HepG2 (cell line): ENCODE measurements around the gene WNT4. TPM values are rescaled to one million over a fixed set of nuclear protein-coding genes. Genes with fewer than 3 reads are reported as not detected.

Experiments
- ATAC-seq: fragments of 200-7000 bp; cut with Tn5 transposase; 3 replicates; pipeline ENCODE4 v1.9.1; 2020; ENCODE audit warnings: mild to moderate bottlenecking, moderate library complexity
- BruUV-seq: library from RNA; stranded (reverse); fragments of 400-500 nt; replicated peaks from 2 replicates; lab custom pipeline; 2021; lab: Mats Ljungman, UMichigan
- CTCF ChIA-PET: fragments of 300-600 bp; formaldehyde crosslinking; extraction: SDS; loops from one replicate; lab custom pipeline; 2021; ENCODE audit warnings: low total read pairs, inconsistent platforms, low intra/inter-chr PET ratio; lab: Yijun Ruan, JAX
- POLR2A ChIA-PET: fragments of 350-600 bp; sonication (Branson Sonifier 250); formaldehyde crosslinking; loops from one replicate; lab custom pipeline; 2020; ENCODE audit warnings: antibody characterized with exemption, inconsistent platforms; lab: Yijun Ruan, JAX
- DNase-seq: peaks from one replicate; pipeline ENCODE4 v3.0.0-alpha.2; 2015; ENCODE audit warnings: low spot score
- FAIRE-seq: peaks from 3 replicates; lab custom pipeline; 2011; peaks lifted over from hg19 to GRCh38; lab: Jason Lieb, UNC
- H2AFZ ChIP-seq: one replicate; pipeline ENCODE4 v1.6.1; 2011; ENCODE audit warnings: low read length, inconsistent platforms
- H3K27ac ChIP-seq: fragments of 300-600 bp; 3 replicates; pipeline ENCODE4 v1.8.0; 2011; ENCODE audit warnings: mixed run types, mild to moderate bottlenecking, mixed read lengths, low read length, inconsistent platforms; ENCODE audit not compliant: insufficient read depth; ENCODE audit errors: extremely low read length
- H3K27me3 ChIP-seq, 2 experiments: fragments of 200-600 bp in 1 of 2; 2 replicates in 1 of 2; 3 replicates in 1 of 2; pipeline versions ENCODE4 v1.6.0 to v1.8.0; 2011; ENCODE audit warnings: low read length in 2 of 2, mild to moderate bottlenecking in 2 of 2, moderate library complexity in 2 of 2, inconsistent platforms in 1 of 2; ENCODE audit not compliant: insufficient read depth in 2 of 2, control insufficient read depth in 1 of 2
- H3K36me3 ChIP-seq, 2 experiments: fragments of 200-600 bp in 1 of 2; replicated peaks in 1 of 2; 2 replicates in 1 of 2; 3 replicates in 1 of 2; pipeline versions ENCODE4 v1.5.1 to v1.8.0; 2011; ENCODE audit warnings: low read length in 2 of 2, inconsistent platforms in 1 of 2; ENCODE audit not compliant: insufficient read depth in 2 of 2, control insufficient read depth in 1 of 2
- H3K4me1 ChIP-seq: 2 replicates; pipeline ENCODE4 v1.5.1; 2012; ENCODE audit warnings: low read length, inconsistent platforms; ENCODE audit not compliant: insufficient read depth
- H3K4me2 ChIP-seq: 2 replicates; pipeline ENCODE4 v1.6.0; 2011; ENCODE audit warnings: low read depth, low read length, inconsistent platforms
- H3K4me3 ChIP-seq, 3 experiments: fragments of 200-600 bp in 1 of 3; sonication (generic), shearing (Covaris generic) in 1 of 3; replicated peaks in 1 of 3; 2 replicates each; pipeline ENCODE4 v1.5.1; 2011 to 2016; ENCODE audit warnings: low read length in 3 of 3, inconsistent platforms in 2 of 3, low read depth in 2 of 3, mild to moderate bottlenecking in 2 of 3, control low read depth in 1 of 3, mixed read lengths in 1 of 3; ENCODE audit not compliant: insufficient read depth in 1 of 3
- H3K79me2 ChIP-seq: one replicate; pipeline ENCODE4 v1.6.1; 2011; ENCODE audit warnings: low read length, inconsistent platforms; ENCODE audit not compliant: insufficient read depth
- H3K9ac ChIP-seq: 2 replicates; pipeline ENCODE4 v1.6.0; 2011; ENCODE audit warnings: mild to moderate bottlenecking, low read depth, low read length, inconsistent platforms; ENCODE audit not compliant: insufficient read depth
- H3K9me3 ChIP-seq: 2 replicates; pipeline ENCODE4 v1.5.1; 2012; ENCODE audit warnings: mild to moderate bottlenecking, low read length
- H4K20me1 ChIP-seq: 2 replicates; pipeline ENCODE4 v1.6.0; 2011; ENCODE audit warnings: inconsistent platforms, mild to moderate bottlenecking, low read length, moderate library complexity; ENCODE audit not compliant: insufficient read depth
- DR1 ChIP-seq: sonication (generic); formaldehyde crosslinking; IDR thresholded peaks from 2 replicates; pipeline ENCODE4 v1.8.0; 2021; ENCODE audit warnings: mild to moderate bottlenecking, missing genetic modification reagents, inconsistent platforms
- GLI4 ChIP-seq: sonication (generic); formaldehyde crosslinking; IDR thresholded peaks from 2 replicates; pipeline ENCODE4 v1.5.1; 2020; ENCODE audit warnings: missing genetic modification reagents, mild to moderate bottlenecking, moderate library complexity, borderline replicate concordance
- ONECUT2 ChIP-seq: sonication (generic); formaldehyde crosslinking; IDR thresholded peaks from 2 replicates; pipeline ENCODE4 v1.4.0; 2020; ENCODE audit warnings: missing genetic modification reagents
- ZNF589 ChIP-seq: sonication (generic); formaldehyde crosslinking; conservative IDR thresholded peaks from 2 replicates; pipeline ENCODE4 v1.8.0; 2022; ENCODE audit warnings: mild to moderate bottlenecking, moderate library complexity, missing genetic modification reagents
- ZNF629 ChIP-seq: sonication (generic); formaldehyde crosslinking; conservative IDR thresholded peaks from 2 replicates; pipeline ENCODE4 v1.5.0; 2020; ENCODE audit warnings: missing genetic modification reagents
- WGBS: methylation state at CpG from one replicate; pipeline ENCODE4 v1.1.6; 2017; ENCODE audit warnings: low lambda C conversion rate; 5-methylcytosine and 5-hydroxymethylcytosine counted together
- in situ Hi-C: cut with HindIII; loops from 2 replicates; pipeline ENCODE4 v1.10.0; 2017; ENCODE audit warnings: low pct_unique_long_range_greater_than_20kb; ENCODE audit not compliant: extremely low pct_ligation_motif_present
- intact Hi-C: fragments of 100-400 bp; cut with micrococcal nuclease; formaldehyde crosslinking; loops from one replicate; pipeline ENCODE4 v1.10.0; 2022; ENCODE audit not compliant: unreplicated experiment
- polyA plus RNA-seq, 8 experiments: library from polyadenylated mRNA; depleted of rRNA in 3 of 8; stranded (reverse) in 7 of 8; unstranded in 1 of 8; fragments of >200 nt; fragmentation: Illumina TruSeq in 4 of 8; extraction: Trizol in 4 of 8; gene quantifications; 2 replicates each; pipeline versions ENCODE4 v1.2.1 to v1.2.3, GENCODE V29; 2011 to 2016; ENCODE audit warnings: low read depth in 4 of 8, missing spikeins in 1 of 8, mixed read lengths in 1 of 8; ENCODE audit not compliant: insufficient read depth in 1 of 8
- total RNA-seq, 5 experiments: library from RNA; depleted of rRNA; stranded (reverse); fragments of >200 nt; fragmentation: Illumina TruSeq; extraction: Trizol; gene quantifications; 2 replicates each; pipeline ENCODE4 v1.2.3, GENCODE V29; 2016; ENCODE audit warnings: low read depth in 1 of 5
- TF ChIP-seq, protein P1 (sequence below): sonication (generic); formaldehyde crosslinking; IDR thresholded peaks from 2 replicates; pipeline ENCODE4 v1.4.0; 2020; ENCODE audit warnings: missing genetic modification reagents

WNT4 gene
- total and polyA plus RNA-seq, 2 of the 13 experiments (the other 11 are each of a cell fraction or from before 2014, with no cell fraction given): not detected

DNA sequence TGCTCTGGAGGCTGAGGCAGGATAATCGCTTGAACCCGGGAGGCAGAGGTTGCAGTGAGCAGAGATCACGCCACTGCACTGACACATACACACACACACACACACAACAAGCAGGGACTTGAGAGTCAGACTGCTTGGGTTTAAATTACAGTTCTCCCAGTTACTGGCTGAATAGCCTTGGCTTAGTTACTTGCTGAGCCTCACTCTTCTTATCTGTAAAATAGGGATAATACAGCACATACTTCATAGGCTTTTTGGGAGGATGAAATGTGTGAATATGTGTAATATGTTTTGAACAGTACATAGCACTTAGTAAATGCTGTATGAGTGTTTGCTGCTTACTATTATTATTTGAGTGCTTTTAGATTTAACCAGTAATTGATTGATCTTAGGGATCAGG lies 66.6 kb downstream of the WNT4 start:
- WGBS: 100% methylated on average over 3 of the region's 3 CpGs
- Histone ChIP-seq H3K4me2 (no peak overlapping the region), H3K9me3 (no peaks in the 10 kb centered on the region), H3K4me3 (no peak overlapping the region), H3K4me1 (peaks cover 30% of the 10 kb centered on the region), H4K20me1 (peaks cover 62% of the 10 kb centered on the region), H3K36me3 (peaks cover 6 to 27% of the 10 kb centered on the region in 2 experiments; a peak in 4 of 5 replicates), H3K79me2 (peaks cover 76% of the 10 kb centered on the region), H3K9ac (no peak overlapping the region), H3K27me3 (no peaks in the 10 kb centered on the region; a peak in 1 of 5 replicates), H3K27ac (no peak overlapping the region), H2AFZ (no peak overlapping the region)
- no TSS peak for BruUV-seq
- peak; percentile 74 for TF ChIP-seq ZNF629 (CRISPR knock-in tag)
- no peak for TF ChIP-seq ONECUT2
- ChIA-PET CTCF (no interaction called here), POLR2A (no interaction called here)
- intact Hi-C loops (no loop called here), in situ Hi-C loops (no loop called here)
- ATAC-seq: no peak
- FAIRE-seq: no peak
- no peak for DNase-seq

DNA sequence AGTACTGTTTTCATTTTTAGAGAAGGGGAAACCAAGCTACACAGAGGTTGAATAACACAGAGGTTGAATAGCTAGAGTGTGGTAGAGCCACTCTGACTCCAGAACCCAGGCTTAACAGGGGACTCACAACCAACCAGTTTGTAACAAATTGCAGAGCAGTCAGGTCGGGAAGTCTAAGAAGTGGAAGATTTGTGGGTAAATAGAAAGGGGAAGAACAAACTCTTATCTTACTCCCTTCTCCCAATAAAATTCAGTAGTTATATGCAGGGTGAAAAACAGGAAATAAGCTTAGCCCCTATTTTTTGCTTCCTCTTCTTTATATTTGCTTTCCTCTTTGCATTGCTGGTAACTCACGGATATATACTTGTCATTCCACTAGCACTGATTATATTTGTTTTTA lies 67.2 kb downstream of the WNT4 start:
- in situ Hi-C loops (no loop called here), intact Hi-C loops (no loop called here)
- no peak for DNase-seq
- Histone ChIP-seq H3K27ac (no peak overlapping the region), H3K4me3 (no peak overlapping the region), H3K9me3 (no peaks in the 10 kb centered on the region), H4K20me1 (peaks cover 67% of the 10 kb centered on the region), H3K36me3 (peaks cover 4 to 22% of the 10 kb centered on the region in 2 experiments; a peak in 4 of 5 replicates), H3K79me2 (peaks cover 78% of the 10 kb centered on the region), H3K4me1 (peaks cover 33% of the 10 kb centered on the region), H3K9ac (no peak overlapping the region), H3K4me2 (no peak overlapping the region), H2AFZ (no peak overlapping the region), H3K27me3 (no peaks in the 10 kb centered on the region; a peak in 1 of 5 replicates)
- WGBS: 92% methylated on average over 2 of the region's 2 CpGs
- CTCF ChIA-PET: no interaction called here
- BruUV-seq: no TSS peak
- POLR2A ChIA-PET: no interaction called here
- no peak for ATAC-seq
- no peak for TF ChIP-seq GLI4
- TF ChIP-seq, protein P1, sequence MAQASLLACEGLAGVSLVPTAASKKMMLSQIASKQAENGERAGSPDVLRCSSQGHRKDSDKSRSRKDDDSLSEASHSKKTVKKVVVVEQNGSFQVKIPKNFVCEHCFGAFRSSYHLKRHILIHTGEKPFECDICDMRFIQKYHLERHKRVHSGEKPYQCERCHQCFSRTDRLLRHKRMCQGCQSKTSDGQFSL: no peak
- TF ChIP-seq ZNF589 (CRISPR knock-in tag): no peak
- no peak for TF ChIP-seq DR1 (CRISPR knock-in tag)
- no peak for FAIRE-seq
